Activated T-helper 9 cell treated with anti-CD3 and anti-CD28 coated beads, Interleukin-2, amount 50 U/mL, for 16 hours (primary cell): ENCODE measurements around the gene GRWD1.
A peak's percentile ranks its signal among the peaks of the same experiment; 100 is the strongest.

Source experiments
- DNase-seq: peaks from one replicate; pipeline ENCODE4 v3.0.0-alpha.2; 2020; ENCODE audit warnings: low read depth

The GRWD1 gene

GRCh38 chr19:48456864-48457263 is 11.1 kb downstream of the GRWD1 start:
- no peak for DNase-seq

- no peak for DNase-seq
These were observed 12.2 kb downstream of the GRWD1 start for GRCh38 chr19:48458016-48458415.

- no peak for DNase-seq
These were observed 15.8 kb downstream of the GRWD1 start for GRCh38 chr19:48461651-48461981.

GRCh38 chr19:48461982-48462655 is 16.3 kb downstream of the GRWD1 start:
- DNase-seq = no peak

- no peak for DNase-seq
These were observed 19.4 kb downstream of the GRWD1 start for GRCh38 chr19:48465215-48465614.

GRCh38 chr19:48466561-48467325 is 21.0 kb downstream of the GRWD1 start:
- no peak for DNase-seq

- DNase-seq = peak; percentile 99
These were observed 23.0 kb downstream of the GRWD1 start for GRCh38 chr19:48468772-48469288.

GRCh38 chr19:48469289-48469881 is 23.6 kb downstream of the GRWD1 start, which contains the start of gene CYTH2:
CYTH2 (plus strand) TSS chr19:48469369; CDS start chr19:48469508, 139 bp downstream.
- peak; percentile 55 for DNase-seq

- DNase-seq = no peak
These were observed 24.3 kb downstream of the GRWD1 start for GRCh38 chr19:48469934-48470680.

GRCh38 chr19:48470856-48471255 is 25.1 kb downstream of the GRWD1 start:
- no peak for DNase-seq

- no peak for DNase-seq
These were observed 26.1 kb downstream of the GRWD1 start for GRCh38 chr19:48471836-48472235.

GRCh38 chr19:48473161-48473966 is 27.6 kb downstream of the GRWD1 start:
- DNase-seq = no peak

GRCh38 chr19:48474084-48474592 is 28.4 kb downstream of the GRWD1 start:
- DNase-seq = no peak

- no peak for DNase-seq
These were observed 29.7 kb downstream of the GRWD1 start for GRCh38 chr19:48475369-48476068.

GRCh38 chr19:48476176-48476575 is 30.4 kb downstream of the GRWD1 start:
- DNase-seq = no peak

- DNase-seq = no peak
These were observed 31.4 kb downstream of the GRWD1 start for GRCh38 chr19:48477067-48477685.

GRCh38 chr19:48477698-48478338 is 32.0 kb downstream of the GRWD1 start:
- no peak for DNase-seq

GRCh38 chr19:48478339-48479256 is 32.8 kb downstream of the GRWD1 start:
- no peak for DNase-seq
